Neural progenitor cell (in vitro differentiated cells): ENCODE measurements around the gene EVI2A. TPM values are rescaled to one million over a fixed set of nuclear protein-coding genes. Genes with fewer than 3 reads are reported as not detected.
"Not testable (repeated sequence)": the region's sequence is repeated elsewhere in the genome, so short reads cannot be mapped to it uniquely, and the experiment has no call there.

ENCODE experiments used
- DNase-seq: peaks from one replicate; pipeline ENCODE4 v3.0.0-alpha.2; 2016; ENCODE audit warnings: low spot score
- H2AFZ ChIP-seq: fragments of 200-600 bp; sonication (generic); replicated peaks from 2 replicates; pipeline ENCODE4 v1.6.1; 2016; ENCODE audit warnings: antibody characterized with exemption
- H3F3A ChIP-seq: fragments of 200-600 bp; sonication (generic); 2 replicates; pipeline ENCODE4 v1.6.1; 2016; ENCODE audit warnings: antibody characterized with exemption, low read depth
- H3K27ac ChIP-seq: fragments of 200-600 bp; sonication (generic); 2 replicates; pipeline ENCODE4 v1.5.1; 2016; ENCODE audit warnings: mild to moderate bottlenecking
- H3K27me3 ChIP-seq: fragments of 200-600 bp; sonication (generic); 2 replicates; pipeline ENCODE4 v1.6.1; 2016; ENCODE audit warnings: mild to moderate bottlenecking, moderate library complexity
- H3K36me3 ChIP-seq: fragments of 200-600 bp; sonication (generic); 2 replicates; pipeline ENCODE4 v1.5.1; 2016
- H3K4me1 ChIP-seq: fragments of 200-600 bp; sonication (generic); 2 replicates; pipeline ENCODE4 v1.6.1; 2016; ENCODE audit warnings: mixed run types
- H3K4me2 ChIP-seq: fragments of 200-600 bp; sonication (generic); 2 replicates; pipeline ENCODE4 v1.6.1; 2016
- H3K4me3 ChIP-seq: fragments of 200-600 bp; sonication (generic); 2 replicates; pipeline ENCODE4 v1.5.1; 2016
- H3K79me2 ChIP-seq: fragments of 200-600 bp; sonication (generic); 2 replicates; pipeline ENCODE4 v1.6.1; 2016; ENCODE audit warnings: low read depth
- H3K9ac ChIP-seq: fragments of 200-600 bp; sonication (generic); 2 replicates; pipeline ENCODE4 v1.6.1; 2016
- H3K9me3 ChIP-seq: fragments of 200-600 bp; sonication (generic); 2 replicates; pipeline ENCODE4 v1.5.1; 2016; ENCODE audit warnings: low read depth
- H4K20me1 ChIP-seq: fragments of 200-600 bp; sonication (generic); 2 replicates; pipeline ENCODE4 v1.6.1; 2016; ENCODE audit warnings: low read depth
- H3K27ac Mint-ChIP-seq: 3 replicates; pipeline ENCODE4 v1.8.0; 2021; ENCODE audit warnings: mixed read lengths
- H3K27me3 Mint-ChIP-seq: 2 replicates; pipeline ENCODE4 v1.8.0; 2022; ENCODE audit warnings: low read depth, mild to moderate bottlenecking, inconsistent platforms, moderate library complexity, mixed read lengths; ENCODE audit not compliant: insufficient read depth
- H3K36me3 Mint-ChIP-seq: 3 replicates; pipeline ENCODE4 v1.8.0; 2021; ENCODE audit warnings: mixed read lengths
- H3K4me1 Mint-ChIP-seq: 3 replicates; pipeline ENCODE4 v1.8.0; 2021; ENCODE audit warnings: mixed read lengths
- H3K4me3 Mint-ChIP-seq: 3 replicates; pipeline ENCODE4 v1.8.0; 2021; ENCODE audit warnings: mild to moderate bottlenecking, moderate library complexity, mixed read lengths
- H3K9me3 Mint-ChIP-seq: 3 replicates; pipeline ENCODE4 v1.8.0; 2020; ENCODE audit warnings: mixed read lengths
- CTCF ChIP-seq: fragments of 200-600 bp; sonication (generic); IDR thresholded peaks from 2 replicates; pipeline ENCODE4 v1.5.1; 2017; ENCODE audit warnings: antibody characterized with exemption, mild to moderate bottlenecking
- EZH2 ChIP-seq: fragments of 200-600 bp; sonication (generic); IDR thresholded peaks from 2 replicates; pipeline ENCODE4 v1.6.1; 2017; ENCODE audit warnings: antibody characterized with exemption, mild to moderate bottlenecking, moderate library complexity
- EZH2phosphoT487 ChIP-seq: fragments of 200-600 bp; sonication (generic); IDR thresholded peaks from 2 replicates; pipeline ENCODE4 v1.6.1; 2017; ENCODE audit warnings: antibody characterized with exemption
- total RNA-seq: library from RNA; depleted of rRNA; stranded (reverse); fragments of >200 nt; gene quantifications from 2 replicates; pipeline ENCODE4 v1.2.3, GENCODE V29; 2015; ENCODE audit warnings: low replicate concordance

Gene EVI2A
- total RNA-seq, 1 donor from 2014 or later, result not detected

GRCh38 chr17:31313982-31314781 lies 7.2 kb downstream of the EVI2A start, which contains the start of gene EVI2B:
Gene EVI2B, minus strand, starts transcription at chr17:31314054. Its CDS starts 8,445 bp downstream, at chr17:31305609.
- no peak for DNase-seq
- Histone ChIP-seq H3K4me1 (peaks cover 7% of the 10 kb centered on the region), H3K27ac (no peak within 1 kb of the TSS), H4K20me1 (no peaks in the 10 kb centered on the region), H3K4me2 (no peak within 1 kb of the TSS), H2AFZ (no peak within 1 kb of the TSS), H3K9ac (no peak within 1 kb of the TSS), H3K79me2 (no peaks in the 10 kb centered on the region), H3K4me3 (no peak within 1 kb of the TSS), H3K27me3 (no peaks in the 10 kb centered on the region), H3K36me3 (no peaks in the 10 kb centered on the region), H3K9me3 (no peaks in the 10 kb centered on the region), H3F3A (peaks cover 7% of the 10 kb centered on the region)
- TF ChIP-seq EZH2phosphoT487 (no peak), EZH2 (no peak), CTCF (no peak)
- no peak within 1 kb of the TSS for H3K4me3 Mint-ChIP-seq
- no peak within 1 kb of the TSS for H3K27ac Mint-ChIP-seq
- H3K36me3 Mint-ChIP-seq, result peaks cover 3% of the 10 kb centered on the region
- H3K9me3 Mint-ChIP-seq, result no peaks in the 10 kb centered on the region
- no peaks in the 10 kb centered on the region for H3K4me1 Mint-ChIP-seq
- no peaks in the 10 kb centered on the region for H3K27me3 Mint-ChIP-seq

GRCh38 chr17:31312223-31312622 lies 9.2 kb downstream of the EVI2A start:
- H4K20me1 ChIP-seq, H3K79me2 ChIP-seq, H2AFZ ChIP-seq, H3K27me3 Mint-ChIP-seq, H3K9ac ChIP-seq, H3K4me3 ChIP-seq, H3F3A ChIP-seq, H3K36me3 ChIP-seq, H3K27ac ChIP-seq, H3K4me2 ChIP-seq, H3K4me1 ChIP-seq, H3K9me3 ChIP-seq, H3K27ac Mint-ChIP-seq, H3K4me1 Mint-ChIP-seq, H3K9me3 Mint-ChIP-seq, H3K27me3 ChIP-seq, DNase-seq, H3K4me3 Mint-ChIP-seq, H3K36me3 Mint-ChIP-seq: not testable (repeated sequence)

- no peaks in the 10 kb centered on the region for H3K36me3 ChIP-seq
- H3K9ac ChIP-seq, result no peak overlapping the region
- H4K20me1 ChIP-seq, result no peaks in the 10 kb centered on the region
- Mint-ChIP-seq H3K4me1 (no peaks in the 10 kb centered on the region), H3K27ac (no peak overlapping the region), H3K9me3 (no peaks in the 10 kb centered on the region), H3K4me3 (no peak overlapping the region), H3K36me3 (peaks cover 3% of the 10 kb centered on the region), H3K27me3 (no peaks in the 10 kb centered on the region)
- no peak overlapping the region for H2AFZ ChIP-seq
- no peak overlapping the region for H3K4me2 ChIP-seq
- H3K79me2 ChIP-seq, result no peaks in the 10 kb centered on the region
- no peak overlapping the region for H3K27ac ChIP-seq
- H3K4me1 ChIP-seq, result no peaks in the 10 kb centered on the region
- no peak overlapping the region for H3K4me3 ChIP-seq
- DNase-seq, result no peak
- no peaks in the 10 kb centered on the region for H3F3A ChIP-seq
- no peaks in the 10 kb centered on the region for H3K9me3 ChIP-seq
- TF ChIP-seq EZH2 (no peak), EZH2phosphoT487 (no peak), CTCF (no peak)
- no peaks in the 10 kb centered on the region for H3K27me3 ChIP-seq
These were observed 9.9 kb downstream of the EVI2A start for GRCh38 chr17:31311526-31311925.

GRCh38 chr17:31310886-31311285 lies 10.5 kb downstream of the EVI2A start:
- Histone ChIP-seq H3K27me3 (no peaks in the 10 kb centered on the region), H3F3A (no peaks in the 10 kb centered on the region), H3K9me3 (no peaks in the 10 kb centered on the region), H3K27ac (no peak overlapping the region), H3K36me3 (no peaks in the 10 kb centered on the region), H2AFZ (no peak overlapping the region), H4K20me1 (no peaks in the 10 kb centered on the region), H3K79me2 (no peaks in the 10 kb centered on the region), H3K4me2 (no peak overlapping the region), H3K9ac (no peak overlapping the region), H3K4me1 (no peaks in the 10 kb centered on the region), H3K4me3 (no peak overlapping the region)
- no peak for TF ChIP-seq CTCF
- TF ChIP-seq EZH2, result no peak
- TF ChIP-seq EZH2phosphoT487, result no peak
- no peaks in the 10 kb centered on the region for H3K27me3 Mint-ChIP-seq
- no peak for DNase-seq
- H3K36me3 Mint-ChIP-seq, result peaks cover 3% of the 10 kb centered on the region
- no peaks in the 10 kb centered on the region for H3K9me3 Mint-ChIP-seq
- no peak overlapping the region for H3K27ac Mint-ChIP-seq
- no peak overlapping the region for H3K4me3 Mint-ChIP-seq
- no peaks in the 10 kb centered on the region for H3K4me1 Mint-ChIP-seq
